Measurements from ENCODE around the gene MYH9.
"Not testable (repeated sequence)": the region's sequence is repeated elsewhere in the genome, so short reads cannot be mapped to it uniquely, and the experiment has no call there.

Gene MYH9

GRCh38 chr22:36306227-36306626 is 81.5 kb downstream of the MYH9 start:
- DNase-seq: no peak

- DNase-seq: no peak
These were observed 82.0 kb downstream of the MYH9 start for GRCh38 chr22:36305813-36306212.

- DNase-seq: no peak
These were observed 83.3 kb downstream of the MYH9 start for GRCh38 chr22:36304429-36304828.

GRCh38 chr22:36303874-36304273 is 83.9 kb downstream of the MYH9 start:
- DNase-seq: no peak

- DNase-seq: no peak
These were observed 84.7 kb downstream of the MYH9 start for GRCh38 chr22:36303115-36303467.

GRCh38 chr22:36302439-36303114 is 85.2 kb downstream of the MYH9 start:
- no peak for DNase-seq

GRCh38 chr22:36301851-36302250 is 85.9 kb downstream of the MYH9 start:
- DNase-seq: no peak

- DNase-seq: peak; percentile 61 to 86 (median 77)
These were observed 86.4 kb downstream of the MYH9 start for GRCh38 chr22:36301384-36301828.

- no peak for DNase-seq
These were observed 87.2 kb downstream of the MYH9 start for GRCh38 chr22:36300396-36301212.

GRCh38 chr22:36299911-36300310 is 87.9 kb downstream of the MYH9 start:
- DNase-seq: no peak

GRCh38 chr22:36299295-36299694 is 88.5 kb downstream of the MYH9 start:
- no peak for DNase-seq

GRCh38 chr22:36298601-36299000 is 89.2 kb downstream of the MYH9 start:
- no peak for DNase-seq

GRCh38 chr22:36298118-36298517 is 89.6 kb downstream of the MYH9 start:
- DNase-seq: no peak

- DNase-seq: no peak
These were observed 90.2 kb downstream of the MYH9 start for GRCh38 chr22:36297568-36297967.

GRCh38 chr22:36296690-36297089 is 91.1 kb downstream of the MYH9 start:
- no peak for DNase-seq

- no peak for DNase-seq
These were observed 92.5 kb downstream of the MYH9 start for GRCh38 chr22:36295247-36295646.

GRCh38 chr22:36294801-36295200 is 93.0 kb downstream of the MYH9 start:
- no peak for DNase-seq

GRCh38 chr22:36294293-36294620 is 93.5 kb downstream of the MYH9 start:
- DNase-seq: no peak

GRCh38 chr22:36293606-36294292 is 94.0 kb downstream of the MYH9 start:
- no peak for DNase-seq

GRCh38 chr22:36292823-36293530 is 94.8 kb downstream of the MYH9 start:
- DNase-seq: no peak

GRCh38 chr22:36291831-36292740 is 95.7 kb downstream of the MYH9 start:
- no peak for DNase-seq

- not testable (repeated sequence) for DNase-seq
These were observed 97.2 kb downstream of the MYH9 start for GRCh38 chr22:36290391-36291075.

Data from stimulated activated naive CD4-positive, alpha-beta T cell (primary cell).